Stimulated activated CD8-positive, alpha-beta memory T cell treated with anti-CD3 and anti-CD28 coated beads, Interleukin-12 subunit alpha, Interleukin-12 subunit beta, amount 100 ng/mL, for 24 hours (primary cell): ENCODE results near the gene AKAP13.

Experiments
- DNase-seq: peaks from one replicate; pipeline ENCODE4 v3.0.0-alpha.2; 2020; ENCODE audit errors: extremely low read depth

AKAP13 gene

GRCh38 chr15:85540085-85540797, 159.8 kb downstream of the AKAP13 start:
- DNase-seq, result no peak

DNA sequence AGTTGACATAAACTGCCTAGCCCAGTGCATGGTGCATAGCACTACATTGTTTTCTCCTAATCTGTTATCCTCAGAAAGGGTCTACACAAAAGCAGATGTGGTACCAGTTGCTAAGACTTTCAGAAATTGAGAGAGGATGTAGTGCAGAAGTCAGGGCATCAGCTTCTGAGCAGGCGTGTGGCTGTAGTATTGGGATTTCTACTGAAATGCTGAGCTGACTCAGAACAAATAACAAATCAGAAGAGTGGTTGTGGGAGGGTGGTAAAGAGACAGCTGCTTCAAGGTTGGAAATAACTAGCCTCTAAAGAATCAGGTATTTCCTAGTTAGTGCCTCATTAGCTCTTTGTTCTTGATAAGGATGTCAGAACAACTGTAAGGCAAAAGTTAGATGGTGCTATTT, 161.3 kb downstream of the AKAP13 start:
- DNase-seq, result no peak

DNA sequence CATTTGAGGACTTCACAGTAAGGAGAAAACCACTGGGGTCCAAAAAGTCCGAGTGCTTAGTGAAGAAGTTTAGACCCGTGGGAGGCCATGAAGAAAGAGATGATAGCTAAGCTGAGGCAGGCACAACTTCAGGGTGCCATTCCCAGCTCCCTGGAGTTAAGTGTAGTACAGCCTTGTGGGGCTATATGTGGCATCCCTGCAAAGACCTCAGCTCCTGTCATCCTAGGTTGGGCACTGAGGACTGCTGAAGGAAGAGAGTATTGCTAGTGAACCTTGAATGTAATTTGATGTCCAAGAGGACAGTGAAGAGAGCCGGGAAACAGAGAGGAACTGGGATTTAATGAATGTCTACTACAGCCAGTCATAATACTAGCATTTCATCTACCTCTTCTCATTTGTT, 162.1 kb downstream of the AKAP13 start:
- DNase-seq, result no peak

GRCh38 chr15:85542895-85543331, 162.5 kb downstream of the AKAP13 start:
- no peak for DNase-seq

DNA sequence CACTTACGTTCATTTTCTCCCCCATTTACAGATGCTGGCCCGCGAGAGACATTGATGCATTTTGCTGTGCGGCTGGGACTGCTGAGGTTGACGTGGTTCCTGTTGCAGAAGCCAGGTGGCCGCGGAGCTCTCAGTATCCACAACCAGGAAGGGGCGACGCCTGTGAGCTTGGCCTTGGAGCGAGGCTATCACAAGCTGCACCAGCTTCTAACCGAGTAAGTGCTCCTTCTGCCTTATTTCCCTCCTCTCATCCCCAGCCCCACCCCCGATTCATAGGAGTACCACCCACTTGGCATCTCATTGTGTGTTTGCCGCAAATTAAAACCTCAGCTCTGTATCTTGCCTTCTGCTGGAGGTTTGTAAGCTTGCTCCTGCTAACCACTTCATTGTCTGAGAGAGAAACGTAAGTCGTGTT, 163.3 kb downstream of the AKAP13 start:
- DNase-seq, result no peak

- DNase-seq, result no peak
Observed at GRCh38 chr15:85545185-85545584, 164.8 kb downstream of the AKAP13 start.

GRCh38 chr15:85545752-85546151, 165.3 kb downstream of the AKAP13 start:
- no peak for DNase-seq

- no peak for DNase-seq
Observed at GRCh38 chr15:85547386-85547785, 167.0 kb downstream of the AKAP13 start.

GRCh38 chr15:85550283-85550682, 169.9 kb downstream of the AKAP13 start:
- DNase-seq, result no peak

DNA sequence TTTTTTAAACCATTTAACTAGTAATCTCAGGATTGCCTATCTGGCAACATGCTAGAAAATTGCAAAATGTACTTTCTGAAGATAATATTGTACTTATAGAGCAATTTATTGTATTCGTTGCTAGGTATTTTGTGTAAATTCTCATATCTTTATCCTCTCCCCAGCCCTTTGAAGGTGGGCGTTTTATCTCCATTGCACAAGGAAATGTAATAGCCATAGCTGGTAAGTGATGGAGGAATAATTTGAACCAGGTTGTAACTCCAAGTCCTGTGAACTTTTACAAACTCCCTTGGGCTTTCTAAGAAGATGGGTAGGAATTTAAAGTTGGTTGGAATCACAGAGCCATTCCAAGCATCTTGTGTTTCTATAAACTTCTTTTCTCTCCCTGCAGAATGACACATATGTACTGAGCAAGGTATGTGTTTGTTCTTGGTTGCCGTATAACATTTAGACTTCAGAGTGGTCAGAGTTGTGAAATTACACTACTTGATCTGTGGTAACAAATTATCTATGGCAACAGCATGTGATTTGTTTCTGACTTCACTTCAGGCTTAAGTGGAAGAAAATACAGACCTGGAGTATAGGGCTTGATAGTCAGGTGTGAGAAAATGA, 170.9 kb downstream of the AKAP13 start:
- DNase-seq, result no peak

DNA sequence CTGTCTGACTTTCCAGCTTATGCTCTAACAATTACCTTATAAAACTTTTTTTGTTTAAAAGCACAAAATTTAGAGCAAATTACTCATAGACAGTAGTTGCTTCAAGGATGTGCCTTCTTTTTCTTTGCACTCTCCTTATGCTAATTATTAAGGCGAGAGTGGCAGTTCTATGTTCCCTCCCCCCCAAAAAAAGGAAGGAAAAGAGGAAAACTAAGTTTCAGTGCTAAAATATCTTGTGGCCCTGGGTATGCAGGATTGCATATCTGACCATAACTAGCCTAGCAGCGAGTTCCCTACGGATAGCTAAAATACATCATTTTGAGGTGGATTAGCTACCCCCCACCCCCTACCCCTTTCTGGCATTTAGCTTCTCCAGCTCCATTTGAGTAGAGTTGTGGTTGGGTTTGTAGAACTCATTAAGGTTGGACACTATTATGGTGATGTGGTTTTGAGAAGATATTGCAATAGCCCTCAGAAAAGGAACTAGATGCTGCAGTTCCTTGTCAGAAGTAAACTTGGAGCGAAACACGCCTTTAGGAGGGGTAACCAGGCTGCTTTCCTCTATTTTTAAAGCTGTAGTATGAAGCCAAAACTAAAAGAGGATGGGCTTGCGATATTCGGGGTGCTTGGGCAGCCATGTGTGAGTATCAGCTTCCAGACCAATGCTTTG, 174.6 kb downstream of the AKAP13 start:
- DNase-seq, result no peak

- no peak for DNase-seq
Observed at GRCh38 chr15:85555875-85556617, 175.6 kb downstream of the AKAP13 start.

GRCh38 chr15:85556618-85556895, 176.2 kb downstream of the AKAP13 start:
- no peak for DNase-seq

- DNase-seq, result no peak
Observed at GRCh38 chr15:85557385-85557784, 177.0 kb downstream of the AKAP13 start.

DNA sequence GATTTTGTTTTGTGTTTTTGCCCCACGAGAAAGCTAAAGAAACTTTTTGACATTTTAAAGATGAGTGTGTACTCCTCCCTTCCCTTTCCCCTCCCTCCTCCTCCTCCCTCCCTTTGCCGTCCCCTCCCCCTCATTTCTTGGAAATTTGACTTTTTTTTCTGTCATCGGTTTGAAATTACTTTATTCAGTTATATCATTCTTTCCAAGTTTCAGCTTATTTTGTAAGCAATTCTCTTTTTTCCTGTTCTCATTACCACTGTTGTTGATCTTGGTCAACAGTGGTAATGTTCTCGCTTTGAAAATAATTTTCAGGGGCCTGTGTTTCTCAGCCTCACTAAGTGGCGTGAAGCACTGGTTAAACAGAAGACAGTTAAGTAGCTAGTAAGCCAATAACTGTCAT, 178.4 kb downstream of the AKAP13 start:
- no peak for DNase-seq

DNA sequence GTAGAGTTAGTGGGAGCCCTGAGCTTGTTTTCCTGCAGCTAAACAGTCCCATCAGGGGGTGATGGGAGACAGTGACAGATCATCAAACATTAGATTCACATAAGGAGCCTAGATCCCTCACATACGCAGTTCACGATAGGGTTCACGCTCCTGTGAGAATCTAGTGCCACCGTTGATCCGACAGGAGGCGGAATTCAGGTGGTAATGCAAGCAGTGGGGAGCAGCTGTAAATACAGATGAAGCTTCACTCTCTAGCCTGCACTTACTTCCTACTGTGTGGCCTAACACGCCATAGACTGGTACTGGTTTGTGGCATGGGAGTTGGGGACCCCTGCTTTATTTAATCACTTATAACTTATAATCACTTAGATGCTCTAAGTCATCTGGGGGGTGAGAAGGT, 179.1 kb downstream of the AKAP13 start:
- DNase-seq, result no peak

DNA sequence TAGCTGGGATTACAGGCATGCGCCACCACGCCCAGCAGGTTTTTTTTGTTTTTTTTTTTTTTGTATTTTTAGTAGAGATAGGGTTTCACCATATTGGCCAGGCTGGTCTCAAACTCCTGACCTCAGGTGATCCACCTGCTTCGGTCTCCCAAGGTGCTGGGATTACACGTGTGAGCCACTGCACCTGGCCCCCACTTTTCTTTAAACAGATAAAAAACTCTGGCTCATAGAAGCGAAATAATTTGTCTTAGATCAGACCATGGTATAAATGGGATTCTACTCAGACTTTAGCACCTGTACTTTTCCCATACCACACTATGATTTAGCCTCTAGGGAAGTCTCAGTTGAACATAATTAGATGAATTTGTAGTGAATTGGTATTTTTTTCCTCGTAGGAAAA, 182.4 kb downstream of the AKAP13 start:
- DNase-seq, result no peak

GRCh38 chr15:85563328-85563727, 182.9 kb downstream of the AKAP13 start:
- no peak for DNase-seq

GRCh38 chr15:85563731-85564130, 183.3 kb downstream of the AKAP13 start:
- DNase-seq, result no peak

- no peak for DNase-seq
Observed at GRCh38 chr15:85564686-85565085, 184.3 kb downstream of the AKAP13 start.

GRCh38 chr15:85568261-85568808, 187.9 kb downstream of the AKAP13 start:
- DNase-seq, result no peak

- DNase-seq, result no peak
Observed at GRCh38 chr15:85570336-85570735, 189.9 kb downstream of the AKAP13 start.
